Lower leg skin (tissue), 3 donors: ENCODE results near the gene PRKCE.

ENCODE experiments used
- CTCF ChIP-seq, 3 donors: fragments of 450-650 bp; IDR thresholded peaks; one replicate each; pipeline ENCODE4 v1.5.1; 2016; ENCODE audit warnings: antibody characterized with exemption in 3 of 3, mild to moderate bottlenecking in 3 of 3, moderate library complexity in 2 of 3
- POLR2A ChIP-seq, 2 donors: fragments of 450-650 bp; IDR thresholded peaks; one replicate each; pipeline ENCODE4 v1.6.1; 2016 to 2017; ENCODE audit warnings: antibody characterized with exemption in 2 of 2, mild to moderate bottlenecking in 1 of 2, moderate library complexity in 1 of 2

GRCh38 chr2:45905632-45905958 is 254.1 kb downstream of the PRKCE start:
- TF ChIP-seq POLR2A (IDR thresholded peaks at IDR 0.05) = no peak
- no peak for TF ChIP-seq CTCF (IDR thresholded peaks at IDR 0.05)
